ENCODE results near the gene PIAS1.

PIAS1 gene

DNA sequence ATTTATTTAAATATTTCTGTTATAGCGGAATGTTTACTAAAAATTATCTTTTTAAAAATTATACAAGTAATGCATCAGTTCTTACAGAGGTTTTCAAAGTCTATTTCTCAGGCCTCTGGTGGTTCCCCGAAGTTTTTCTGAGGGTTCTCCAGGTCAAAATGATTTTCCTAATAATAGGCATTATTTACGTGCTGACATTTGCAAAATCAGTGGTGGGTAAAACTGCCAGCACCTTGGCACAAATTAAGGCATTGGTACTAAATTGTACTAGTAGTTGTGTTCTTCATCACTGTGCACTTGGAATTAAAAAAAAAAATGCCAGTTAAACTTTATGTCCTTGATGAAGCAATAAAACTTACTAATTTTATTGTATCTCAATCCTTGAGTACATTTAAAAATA is 9.5 kb downstream of the PIAS1 start:
- no peak for DNase-seq

DNA sequence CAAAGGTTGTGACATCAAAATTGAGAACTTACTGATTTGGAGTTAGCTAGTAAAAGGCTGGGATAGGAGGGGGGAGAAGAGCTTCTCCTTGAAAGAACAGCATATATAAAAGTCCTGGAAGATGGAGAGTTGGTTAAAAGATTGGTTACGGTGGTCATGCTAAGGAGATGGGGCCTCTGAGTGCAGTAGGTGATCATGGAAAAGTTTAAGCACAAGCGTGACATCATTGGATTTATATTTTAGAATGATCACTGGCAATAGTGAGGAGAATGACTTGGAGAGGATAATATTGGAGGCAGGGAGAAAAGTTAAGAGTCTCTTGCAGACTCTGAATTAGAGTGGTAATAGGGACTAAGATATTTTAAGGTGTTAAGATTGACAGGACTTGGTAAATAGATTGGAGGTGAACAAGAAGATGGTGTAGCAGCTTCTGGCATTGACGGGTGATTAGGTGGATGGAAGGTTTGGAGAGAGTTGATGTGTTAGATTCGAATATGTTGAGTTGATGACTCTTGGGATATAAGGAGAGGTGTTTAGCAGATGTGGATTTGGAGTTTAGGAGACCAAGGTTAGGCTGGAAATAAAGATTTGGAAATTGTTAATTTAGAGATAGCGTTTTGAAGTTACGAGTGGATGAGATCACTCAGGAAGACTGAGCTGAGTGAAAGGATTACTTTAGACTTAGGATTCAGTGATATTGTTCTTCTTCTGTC is 19.6 kb downstream of the PIAS1 start:
- no peak for DNase-seq

DNA sequence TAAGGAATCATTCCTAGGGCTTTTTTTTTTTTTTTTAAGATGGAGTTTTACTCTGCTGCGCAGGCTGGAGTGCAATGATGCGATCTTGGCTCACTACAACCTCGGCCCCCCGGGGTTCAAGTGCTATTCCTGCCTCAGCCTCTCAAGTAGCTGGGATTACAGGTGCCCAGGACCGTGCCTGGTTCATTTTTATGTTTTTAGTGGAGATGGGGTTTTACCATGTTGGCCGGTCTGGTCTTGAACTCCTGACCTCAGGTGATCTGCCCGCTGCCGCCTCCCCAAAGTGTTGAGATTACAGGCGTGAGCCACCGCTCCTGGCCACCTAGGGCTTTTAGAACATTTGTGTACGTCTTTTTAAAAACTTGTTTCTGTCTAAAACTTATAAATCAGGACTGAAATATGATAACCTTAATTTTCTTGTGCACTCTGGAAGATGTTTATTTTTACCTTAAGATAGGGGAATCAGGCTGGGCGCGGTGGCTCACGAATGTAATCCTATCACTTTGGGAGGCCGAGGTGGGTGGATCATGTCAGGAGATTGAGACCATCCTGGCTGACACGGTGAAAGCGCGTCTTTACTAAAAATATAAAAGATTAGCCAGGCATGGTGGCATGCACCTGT is 21.8 kb downstream of the PIAS1 start:
- no peak for DNase-seq

DNA sequence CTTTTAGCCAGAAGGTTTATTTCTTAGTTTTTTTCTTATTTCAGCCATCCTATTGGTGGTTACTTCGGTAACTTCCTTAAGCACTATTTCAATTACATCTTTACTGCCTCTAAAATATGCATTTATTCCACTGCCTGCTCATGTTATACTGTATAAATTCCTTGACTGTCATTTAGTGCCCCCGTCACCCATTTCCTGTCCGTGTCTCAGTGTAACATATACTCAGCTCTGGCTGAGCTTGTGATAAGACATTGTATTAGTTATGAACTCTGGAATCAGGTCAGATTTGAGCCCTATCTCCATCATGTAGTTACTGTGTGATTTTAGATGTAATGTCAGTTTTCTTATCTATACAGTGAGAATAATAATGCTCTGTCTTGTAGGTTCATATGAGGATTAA is 24.2 kb downstream of the PIAS1 start:
- DNase-seq = no peak

DNA sequence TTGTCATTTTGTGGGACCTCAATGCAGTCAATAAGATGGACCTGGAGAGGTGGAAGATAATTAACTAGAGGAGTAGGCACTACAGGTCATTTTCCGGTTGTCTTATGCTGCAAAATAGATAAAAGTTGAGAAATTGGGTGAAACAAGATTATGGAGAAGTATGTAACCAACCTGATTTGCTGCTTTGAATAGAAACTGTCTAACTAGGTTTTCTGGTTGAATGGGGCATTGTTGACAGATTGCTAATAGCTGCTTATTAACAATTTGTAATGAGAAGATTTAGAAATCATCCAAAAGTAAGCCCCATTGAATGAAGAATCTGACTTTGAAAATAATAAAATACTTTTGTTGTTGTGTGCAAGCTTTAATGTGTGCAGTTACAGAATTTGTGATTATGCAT is 26.2 kb downstream of the PIAS1 start:
- no peak for DNase-seq

DNA sequence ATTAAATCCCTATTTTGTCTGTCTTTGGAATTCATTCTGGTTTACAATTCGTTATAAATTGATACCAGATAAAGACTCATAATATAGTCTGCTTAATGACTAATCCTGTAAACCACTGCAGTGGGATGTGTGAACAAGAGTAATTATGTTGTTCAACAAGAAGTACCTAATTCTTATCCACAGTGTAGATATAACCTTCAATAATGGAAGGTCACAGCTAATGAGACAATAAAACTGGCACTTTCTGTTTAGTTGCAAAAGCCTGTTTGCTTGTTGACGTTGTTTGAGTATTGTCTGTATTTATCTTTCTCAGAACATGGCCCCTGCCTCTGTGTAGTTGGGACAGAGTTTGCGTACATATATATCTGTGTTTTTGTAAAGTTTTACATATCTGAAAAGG is 26.7 kb downstream of the PIAS1 start:
- DNase-seq = no peak

DNA sequence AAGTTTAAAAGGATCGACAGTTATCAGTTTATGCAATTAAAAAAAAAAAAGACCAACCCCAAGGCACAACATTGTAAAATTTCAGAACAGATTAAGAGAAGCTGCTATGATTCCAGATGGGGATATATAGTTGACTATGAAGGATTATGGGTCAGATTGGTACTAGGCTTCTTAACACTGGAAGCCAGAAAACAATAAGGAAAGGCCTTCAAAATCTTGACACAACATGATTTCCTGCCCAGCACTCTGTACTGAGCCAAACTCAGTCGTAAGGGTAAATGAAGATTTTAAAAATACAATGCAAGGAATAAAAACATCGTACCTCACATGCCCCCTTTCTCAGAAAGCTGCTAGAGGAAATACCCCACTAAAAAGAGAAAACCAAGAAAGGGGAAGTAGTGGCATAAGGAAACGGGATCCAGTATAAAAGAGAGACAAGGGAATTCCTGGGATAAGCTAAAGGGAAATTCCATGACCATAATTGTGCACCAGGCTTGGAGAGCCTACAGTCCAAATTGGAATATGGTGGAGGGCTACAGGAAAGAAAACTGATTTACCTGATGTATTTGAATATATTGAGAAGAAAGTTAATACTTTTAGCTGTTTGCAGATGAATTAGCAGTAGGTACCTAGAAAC is 27.9 kb downstream of the PIAS1 start:
- no peak for DNase-seq

DNA sequence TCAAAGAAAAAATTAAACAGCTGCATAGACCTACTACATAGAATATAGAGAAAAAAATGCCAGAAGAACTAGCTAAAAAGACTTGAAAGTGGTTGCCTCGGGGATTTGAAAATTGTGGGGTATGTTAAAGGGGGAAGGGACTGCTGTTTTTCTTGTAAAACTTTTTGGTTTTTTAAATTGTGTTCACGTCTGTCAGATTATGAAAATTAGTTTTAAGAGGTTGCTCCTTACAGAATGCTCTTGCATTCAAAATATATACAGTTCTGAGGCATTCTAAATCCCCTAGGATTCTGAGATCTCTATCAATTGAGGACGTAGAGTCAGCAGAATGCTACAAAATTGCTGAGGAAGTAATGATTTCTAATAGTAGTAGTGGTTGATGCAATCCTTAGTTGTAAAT is 28.6 kb downstream of the PIAS1 start:
- DNase-seq = no peak

DNA sequence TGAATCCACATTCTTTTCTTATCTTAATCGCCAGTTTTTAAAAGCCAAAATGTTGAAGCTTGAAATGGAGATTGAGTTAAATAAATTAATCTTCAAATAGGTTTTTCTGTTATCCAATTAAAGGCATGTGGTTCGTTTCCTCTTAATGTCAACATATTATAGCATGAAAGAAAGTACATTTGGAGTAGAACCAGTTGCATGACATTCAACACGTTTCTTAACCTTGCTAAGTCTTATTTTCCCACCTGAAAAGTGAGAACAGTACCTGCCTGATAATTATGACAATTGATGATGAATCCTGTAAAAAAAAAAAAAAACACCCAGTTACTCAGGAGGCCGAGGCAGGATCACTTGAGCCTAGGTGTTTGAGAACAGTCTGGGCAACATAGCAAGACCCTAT is 29.3 kb downstream of the PIAS1 start:
- no peak for DNase-seq

DNA sequence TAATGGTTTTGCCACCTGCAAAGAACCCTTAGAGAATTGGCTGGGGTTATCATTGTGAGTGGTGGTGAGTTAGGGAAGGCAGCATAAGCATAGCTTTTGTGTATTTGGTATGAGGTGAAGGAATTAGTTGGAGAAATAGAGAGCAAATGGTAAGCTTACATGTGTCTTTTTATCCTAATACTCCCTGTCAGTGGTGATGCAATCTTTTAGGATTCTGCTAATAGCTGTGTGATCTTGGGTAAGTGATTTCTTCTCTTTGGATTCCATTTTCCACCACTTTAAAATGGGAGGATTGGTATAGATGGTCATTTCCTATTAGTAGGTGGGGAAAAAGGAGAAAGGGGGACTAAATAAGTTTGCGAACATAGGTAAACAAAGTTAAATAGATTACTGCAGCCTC is 30.9 kb downstream of the PIAS1 start:
- no peak for DNase-seq

DNA sequence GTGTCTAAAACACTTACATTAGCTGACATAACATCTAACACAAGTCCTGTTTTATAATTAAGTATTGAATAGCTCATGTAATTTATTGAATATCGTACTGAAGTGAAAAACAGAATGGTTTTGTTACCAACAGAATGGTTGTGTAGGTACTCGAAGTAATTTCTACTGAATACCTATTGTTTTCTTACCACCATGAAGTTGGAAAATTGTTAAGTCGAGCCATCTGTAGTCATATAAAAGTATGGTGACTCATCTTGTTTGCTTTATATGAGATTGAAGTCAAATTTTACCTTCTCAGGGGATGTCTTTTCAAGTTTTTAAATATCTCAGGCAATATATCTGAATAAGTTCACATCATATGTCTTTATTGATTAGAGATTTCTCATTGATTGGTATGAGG is 37.6 kb downstream of the PIAS1 start:
- no peak for DNase-seq

DNA sequence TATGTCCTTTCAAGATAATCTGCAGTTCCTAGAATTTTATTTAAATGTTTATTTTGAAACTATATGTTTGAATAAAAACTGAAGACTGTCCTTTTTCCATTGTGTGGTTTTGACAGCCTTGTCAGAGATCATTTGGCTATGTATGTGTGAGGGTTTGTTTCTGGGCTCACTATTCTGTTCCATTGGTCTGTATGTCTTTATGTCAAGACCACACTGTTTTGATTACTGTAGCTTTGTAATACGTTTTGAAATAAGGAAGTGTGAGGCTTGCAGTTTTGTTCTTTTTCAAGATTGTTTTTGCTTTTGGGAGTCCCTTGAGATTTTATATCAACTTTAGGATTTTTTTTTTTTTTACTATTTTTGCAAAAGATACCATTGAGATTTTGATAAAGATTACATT is 42.0 kb downstream of the PIAS1 start:
- DNase-seq = no peak

DNA sequence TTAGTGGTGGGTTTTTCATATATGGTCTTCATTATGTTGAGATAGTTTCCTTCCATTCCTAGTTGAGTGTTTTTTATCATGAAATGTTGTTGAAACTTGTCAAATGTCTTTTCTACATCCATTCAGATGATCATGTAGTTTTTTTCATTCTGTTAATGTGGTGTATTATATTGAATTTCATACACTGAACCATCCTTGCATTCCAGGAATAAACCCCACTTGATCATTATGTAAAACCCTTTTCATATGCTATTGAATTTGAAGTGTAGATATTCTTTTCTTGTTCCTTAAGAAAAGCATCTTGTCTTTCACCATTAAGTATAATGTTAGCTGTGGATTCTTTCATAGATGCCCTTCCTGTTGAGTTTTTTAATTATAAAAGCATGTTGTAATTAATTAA is 42.9 kb downstream of the PIAS1 start:
- DNase-seq = no peak

DNA sequence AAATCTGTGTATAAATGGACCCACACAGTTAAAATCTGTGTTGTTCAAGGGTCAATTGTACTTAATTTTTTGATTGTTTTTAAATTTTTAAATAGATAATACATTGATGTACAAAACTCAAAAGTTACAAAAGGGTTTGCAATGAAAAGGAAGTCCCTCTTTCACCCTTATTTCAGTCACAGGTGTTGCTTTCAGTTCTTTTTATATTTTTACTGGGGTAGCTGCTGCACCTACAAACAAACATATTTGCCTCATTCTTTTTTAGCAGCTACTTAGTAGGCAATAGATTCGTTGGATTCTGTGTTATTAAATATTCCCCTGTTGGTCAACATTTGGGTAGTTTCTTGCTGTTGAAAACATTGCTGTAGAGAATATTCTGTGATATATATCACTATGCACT is 44.4 kb downstream of the PIAS1 start:
- DNase-seq = no peak

DNA sequence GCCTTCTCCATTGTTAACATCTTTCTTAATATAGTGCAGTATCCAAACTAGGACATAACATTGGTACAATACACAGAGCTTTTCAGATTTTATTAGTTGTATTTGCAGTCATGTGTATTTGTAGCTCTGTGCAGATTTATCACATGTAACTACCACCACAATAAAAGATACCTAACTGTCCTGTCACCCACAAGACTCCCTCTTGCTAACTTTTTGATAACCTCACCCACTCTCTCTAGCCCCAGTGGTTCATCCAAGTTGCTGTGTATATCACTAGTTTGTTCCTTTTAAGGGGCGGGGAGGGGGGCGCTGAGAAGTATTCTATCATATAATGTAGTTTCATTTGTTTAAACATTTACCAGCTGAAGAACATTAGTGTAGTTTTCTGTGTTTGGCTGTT is 46.1 kb downstream of the PIAS1 start:
- DNase-seq = no peak

DNA sequence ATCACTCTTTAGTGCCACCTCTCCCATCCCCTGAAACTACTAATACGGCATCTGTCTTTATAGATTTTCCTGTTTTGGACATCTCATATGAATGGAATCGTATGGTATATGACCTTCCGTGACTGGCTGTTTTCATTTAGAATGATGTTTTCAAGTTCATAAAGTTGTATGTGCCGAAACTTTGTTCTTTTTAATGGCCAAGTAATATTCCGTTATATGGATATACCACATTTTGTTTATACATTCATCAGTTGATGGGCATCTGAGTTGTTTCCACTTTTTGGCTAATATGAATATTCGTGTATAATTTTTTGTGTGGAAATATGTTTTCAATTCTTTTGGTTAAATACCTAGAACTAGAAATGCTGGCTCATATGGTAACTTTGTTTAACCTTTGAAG is 49.5 kb downstream of the PIAS1 start:
- no peak for DNase-seq

DNA sequence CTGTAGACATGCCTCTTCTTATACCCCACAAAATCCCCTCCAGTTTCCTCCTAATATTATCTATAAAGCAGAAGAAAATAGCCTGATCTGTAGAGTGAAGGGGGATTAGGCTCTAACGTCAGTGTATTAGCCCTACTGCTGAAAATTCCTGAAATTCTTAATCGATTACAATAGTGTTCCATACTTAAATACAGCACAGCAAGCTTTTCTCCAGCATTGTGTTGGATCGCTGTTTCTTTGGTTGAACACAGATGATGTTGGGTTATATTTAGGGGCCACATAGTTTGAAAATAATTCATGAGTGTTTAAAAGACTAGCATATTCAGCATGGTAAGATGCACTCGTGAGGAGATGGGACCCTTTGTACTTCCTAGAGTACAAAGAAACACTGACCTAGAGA is 52.5 kb downstream of the PIAS1 start:
- no peak for DNase-seq

DNA sequence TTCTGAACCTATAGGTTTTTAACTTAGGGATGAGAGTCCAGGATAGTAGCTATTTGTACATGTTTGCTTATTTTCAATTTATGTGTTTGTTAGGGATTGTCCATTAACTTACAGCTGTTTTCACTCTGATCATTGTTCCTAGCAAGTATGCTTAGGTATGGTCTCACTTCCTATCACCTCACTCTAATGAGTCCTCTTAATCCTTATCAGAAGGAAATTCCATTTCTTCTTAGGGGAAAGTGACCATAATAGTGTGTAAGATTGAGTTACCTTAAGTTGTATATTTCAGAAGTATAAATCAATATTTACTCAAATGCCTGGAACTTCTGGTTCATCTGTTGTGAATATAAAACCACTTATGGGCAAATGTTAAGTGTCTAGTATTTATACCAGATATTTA is 53.0 kb downstream of the PIAS1 start:
- DNase-seq = no peak

DNA sequence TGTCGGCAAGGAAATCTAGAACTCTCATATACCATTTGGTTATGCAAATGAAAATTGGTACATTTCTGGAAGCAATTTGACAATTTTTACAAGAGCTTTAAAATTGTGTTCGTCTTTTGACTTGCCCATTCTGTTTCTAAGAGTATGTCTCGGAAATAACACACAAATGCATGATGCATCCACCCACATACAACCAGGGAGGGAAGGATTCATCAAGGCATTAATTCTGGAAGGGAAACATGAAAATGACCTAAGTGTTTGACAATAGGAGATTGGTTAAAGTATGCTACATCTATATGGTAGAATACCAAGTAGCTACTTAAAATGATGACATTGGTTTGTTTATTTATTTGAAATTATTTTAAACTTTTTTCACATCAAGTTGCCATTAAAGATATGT is 58.6 kb downstream of the PIAS1 start:
- DNase-seq = no peak

DNA sequence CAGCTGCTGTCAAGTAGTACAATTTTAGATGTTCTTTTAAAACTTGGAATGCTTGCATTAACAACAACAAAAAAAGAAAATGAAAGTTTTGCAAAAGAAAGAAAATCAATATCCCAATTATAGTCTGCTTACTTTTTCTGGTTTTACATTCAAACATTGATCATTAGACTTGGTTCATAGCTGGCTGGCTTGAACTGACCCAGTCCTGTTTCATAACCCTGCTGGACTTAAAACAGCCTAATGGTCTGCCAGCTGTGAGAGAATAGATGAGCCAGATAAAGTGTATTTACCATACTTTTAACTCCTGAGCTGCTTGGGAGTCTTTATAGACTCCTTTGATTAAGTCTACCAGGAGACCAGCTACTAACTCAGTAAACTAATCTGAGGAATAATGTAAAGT is 59.2 kb downstream of the PIAS1 start:
- DNase-seq = no peak

DNA sequence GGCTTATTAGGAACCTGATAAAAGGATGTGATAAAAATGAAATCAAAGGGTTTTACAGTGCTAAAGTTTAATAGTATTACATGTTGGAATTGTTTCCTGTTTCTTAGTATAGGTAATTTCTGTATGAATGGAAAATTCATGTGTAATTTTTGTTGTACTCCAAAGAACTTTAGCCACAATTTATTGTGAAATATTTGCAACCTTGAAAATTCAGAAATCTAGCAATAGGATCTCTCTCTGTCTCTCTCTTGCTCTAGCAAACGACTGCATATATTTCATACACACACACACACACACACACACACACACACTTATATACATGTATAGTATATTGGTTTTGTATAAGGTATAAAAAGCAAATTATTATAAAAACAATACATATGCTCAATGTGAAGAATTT is 59.6 kb downstream of the PIAS1 start:
- DNase-seq = no peak

DNA sequence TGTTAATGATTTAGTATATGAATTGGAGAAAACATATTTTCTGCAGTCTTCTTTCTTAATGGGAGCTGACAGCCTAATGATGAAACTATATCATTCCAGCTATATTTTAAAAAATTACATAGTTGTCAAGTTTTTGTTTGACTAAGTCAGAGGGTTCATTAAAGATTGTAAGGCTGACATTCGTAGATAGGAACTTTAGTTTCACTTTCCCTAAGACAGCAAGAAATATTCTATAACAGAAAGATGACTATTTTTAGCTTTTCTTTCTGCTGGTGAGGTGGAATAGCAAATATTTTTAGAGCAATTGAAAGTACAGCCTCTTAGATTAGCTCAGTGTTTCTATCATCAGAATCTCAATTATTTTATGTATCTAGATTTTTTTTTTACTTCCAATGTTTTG is 60.2 kb downstream of the PIAS1 start:
- DNase-seq = peak in 1 of 2 donors; percentile 5

DNA sequence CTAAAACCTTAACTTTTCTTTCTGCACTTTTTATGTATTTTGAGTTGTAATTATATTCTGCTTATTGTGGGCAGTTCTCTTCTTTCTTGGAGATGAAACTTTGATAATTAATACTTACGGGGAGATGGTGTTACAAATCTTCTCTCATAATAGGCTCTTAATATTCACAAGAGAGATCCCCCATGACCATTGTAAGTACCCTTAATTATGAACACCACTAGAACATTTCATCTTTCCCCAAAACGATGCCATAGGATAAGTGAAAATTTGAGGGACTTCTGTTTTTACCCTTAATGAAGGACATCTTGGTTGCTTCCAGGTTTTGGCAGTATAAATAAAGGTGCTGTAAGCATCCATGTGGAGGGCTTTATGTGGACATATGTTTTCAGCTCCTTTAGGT is 60.7 kb downstream of the PIAS1 start:
- no peak for DNase-seq

DNA sequence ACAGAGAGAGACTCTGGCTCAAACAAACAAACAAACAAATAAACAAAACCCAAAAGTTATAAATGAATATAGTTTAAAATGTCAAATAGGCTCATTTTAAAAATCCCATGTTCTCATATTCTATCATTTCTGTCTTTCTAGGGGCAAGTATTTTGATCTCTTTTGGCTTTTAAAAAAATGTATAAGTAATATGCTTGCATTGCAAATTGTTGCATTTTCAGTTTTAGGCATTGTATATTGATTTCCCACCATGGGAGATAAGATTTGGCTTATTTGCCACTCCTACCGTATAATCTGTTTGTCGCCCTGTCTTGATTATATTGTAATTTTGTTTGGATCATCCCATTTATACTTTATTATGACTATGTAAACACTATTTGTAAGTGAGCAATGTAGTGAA is 70.6 kb downstream of the PIAS1 start:
- DNase-seq = no peak

DNA sequence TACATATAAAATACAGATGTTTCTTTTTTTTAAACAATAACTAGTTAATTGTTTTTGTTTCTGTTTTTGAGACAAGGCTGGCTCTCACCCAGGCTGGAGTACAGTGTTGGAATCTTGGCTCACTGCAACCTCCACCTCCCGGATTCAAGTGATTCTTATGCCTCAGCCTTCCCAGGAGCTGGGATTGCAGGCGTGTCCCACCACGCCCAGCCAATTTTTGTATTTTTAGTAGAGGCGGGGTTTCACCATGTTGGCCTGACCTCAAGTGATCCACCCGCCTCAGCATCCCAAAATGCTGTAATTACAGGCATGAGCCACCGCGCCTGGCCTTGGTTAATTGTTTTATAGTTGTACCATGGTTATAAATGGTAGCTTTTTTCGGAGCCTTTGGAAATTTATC is 72.3 kb downstream of the PIAS1 start:
- no peak for DNase-seq

Measured in CD4-positive, alpha-beta T cell treated with Interleukin-1 beta for 1 hour (primary cell).